ENCODE measurements around the gene NCKAP5.

DNA sequence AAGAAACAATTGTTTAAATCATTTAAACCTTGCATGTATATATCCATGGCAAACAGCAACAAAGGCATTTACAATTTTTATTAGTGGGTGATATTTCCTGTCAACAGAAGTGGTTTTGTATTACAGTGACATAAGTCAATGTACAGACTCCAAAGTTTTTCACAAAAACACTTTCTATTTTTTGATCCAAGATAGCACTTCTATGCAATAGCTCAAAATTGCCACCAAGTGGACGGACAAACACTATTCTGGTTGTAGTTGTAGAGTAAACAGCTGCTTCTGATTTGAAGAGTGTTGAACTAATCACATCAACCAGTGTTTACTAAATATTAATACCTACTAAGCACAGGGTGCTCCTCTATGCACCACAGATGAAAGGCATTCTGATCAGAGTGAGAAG, 421.4 kb downstream of the NCKAP5 start:
- TF ChIP-seq, protein P1, sequence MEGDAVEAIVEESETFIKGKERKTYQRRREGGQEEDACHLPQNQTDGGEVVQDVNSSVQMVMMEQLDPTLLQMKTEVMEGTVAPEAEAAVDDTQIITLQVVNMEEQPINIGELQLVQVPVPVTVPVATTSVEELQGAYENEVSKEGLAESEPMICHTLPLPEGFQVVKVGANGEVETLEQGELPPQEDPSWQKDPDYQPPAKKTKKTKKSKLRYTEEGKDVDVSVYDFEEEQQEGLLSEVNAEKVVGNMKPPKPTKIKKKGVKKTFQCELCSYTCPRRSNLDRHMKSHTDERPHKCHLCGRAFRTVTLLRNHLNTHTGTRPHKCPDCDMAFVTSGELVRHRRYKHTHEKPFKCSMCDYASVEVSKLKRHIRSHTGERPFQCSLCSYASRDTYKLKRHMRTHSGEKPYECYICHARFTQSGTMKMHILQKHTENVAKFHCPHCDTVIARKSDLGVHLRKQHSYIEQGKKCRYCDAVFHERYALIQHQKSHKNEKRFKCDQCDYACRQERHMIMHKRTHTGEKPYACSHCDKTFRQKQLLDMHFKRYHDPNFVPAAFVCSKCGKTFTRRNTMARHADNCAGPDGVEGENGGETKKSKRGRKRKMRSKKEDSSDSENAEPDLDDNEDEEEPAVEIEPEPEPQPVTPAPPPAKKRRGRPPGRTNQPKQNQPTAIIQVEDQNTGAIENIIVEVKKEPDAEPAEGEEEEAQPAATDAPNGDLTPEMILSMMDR (IDR thresholded peaks at IDR 0.05; ENCODE audit: poor library complexity), result peak; percentile 19
- TF ChIP-seq EZH2 (IDR thresholded peaks at IDR 0.05; ENCODE audit: borderline replicate concordance), result no peak
